ENCODE data around the gene INSL6. TPM values are rescaled to one million over a fixed set of nuclear protein-coding genes. Genes with fewer than 3 reads are reported as not detected.
A peak's percentile ranks its signal among the peaks of the same experiment; 100 is the strongest.

INSL6 gene, protein sequence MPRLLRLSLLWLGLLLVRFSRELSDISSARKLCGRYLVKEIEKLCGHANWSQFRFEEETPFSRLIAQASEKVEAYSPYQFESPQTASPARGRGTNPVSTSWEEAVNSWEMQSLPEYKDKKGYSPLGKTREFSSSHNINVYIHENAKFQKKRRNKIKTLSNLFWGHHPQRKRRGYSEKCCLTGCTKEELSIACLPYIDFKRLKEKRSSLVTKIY
- total RNA-seq: not detected
- polyA plus RNA-seq: not detected

DNA sequence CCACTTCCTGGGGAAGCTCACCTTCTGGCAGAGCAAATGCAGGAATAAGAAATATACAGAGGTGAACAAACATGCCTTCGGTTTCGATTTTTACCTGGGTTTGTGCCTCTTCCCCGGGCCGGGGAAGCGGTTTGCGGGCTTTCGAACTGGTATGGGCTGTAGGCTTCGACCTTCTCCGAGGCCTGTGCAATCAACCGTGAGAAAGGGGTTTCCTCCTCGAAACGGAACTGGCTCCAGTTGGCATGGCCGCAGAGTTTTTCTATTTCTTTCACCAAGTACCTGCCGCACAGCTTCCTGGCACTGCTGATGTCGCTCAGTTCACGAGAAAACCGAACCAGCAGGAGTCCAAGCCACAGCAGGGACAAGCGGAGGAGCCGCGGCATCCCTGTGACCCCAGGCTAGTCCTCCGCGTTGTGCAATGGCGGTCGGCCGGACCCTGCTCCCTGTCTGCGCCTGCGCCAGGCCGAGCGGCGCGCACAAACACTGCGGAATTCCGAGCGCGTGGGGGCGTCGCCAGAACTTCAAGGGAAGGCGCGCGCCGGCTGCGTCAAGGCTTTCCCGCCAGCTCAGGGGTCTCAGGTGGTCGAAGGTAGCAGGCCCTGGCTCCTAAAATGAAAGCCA lies at the start of gene INSL6:
INSL6 (minus strand) TSS at position 420 of the 621 bp plus-strand sequence; CDS start at position 383, 37 bp downstream.
- ChIA-PET POLR2A (interaction anchor here (1.3 kb wide), 1 partner anchor 415 kb away, joined by 4 read pairs; no protein-coding TSS in a partner anchor), CTCF (interaction anchor here (0.9 to 5.4 kb wide), 14 partner anchors 9 to 443 kb away, joined by 3 to 72 read pairs (median 9); partner anchors contain the start of genes CD274, PLGRKT and RIC1)
- H3K27ac ChIP-seq (ENCODE audit: low read depth, low read length): no peak within 1 kb of the TSS
- H3K4me3 ChIP-seq (ENCODE audit: low read length): no peak within 1 kb of the TSS
- peak within 1 kb of the TSS in 1 of 8 donors; percentile 40 for H3K27ac Mint-ChIP-seq
- peaks cover 8 to 13% (median 11%) of the 10 kb centered on the region in 3 donors for H3K4me1 Mint-ChIP-seq
- no peak for DNase-seq
- H3K9me3 Mint-ChIP-seq: peaks cover 0 to 5% (median 3%) of the 10 kb centered on the region in 5 donors
- no peaks in the 10 kb centered on the region for H3K27me3 Mint-ChIP-seq
- H3K9me3 ChIP-seq (ENCODE audit: low read length): no peaks in the 10 kb centered on the region
- peaks cover 7% of the 10 kb centered on the region for H3K4me1 ChIP-seq (ENCODE audit: insufficient read depth, low read length)
- no peaks in the 10 kb centered on the region for H3K36me3 ChIP-seq (ENCODE audit: insufficient read depth, low read length)
- H3K27me3 ChIP-seq (ENCODE audit: insufficient read depth, low read length, poor library complexity, severe bottlenecking): no peaks in the 10 kb centered on the region
- H3K4me3 Mint-ChIP-seq: peak within 1 kb of the TSS in 2 of 7 donors; percentile 31 to 44
- H3K36me3 Mint-ChIP-seq: peaks cover 0 to 3% (median 3%) of the 10 kb centered on the region in 3 donors

DNA sequence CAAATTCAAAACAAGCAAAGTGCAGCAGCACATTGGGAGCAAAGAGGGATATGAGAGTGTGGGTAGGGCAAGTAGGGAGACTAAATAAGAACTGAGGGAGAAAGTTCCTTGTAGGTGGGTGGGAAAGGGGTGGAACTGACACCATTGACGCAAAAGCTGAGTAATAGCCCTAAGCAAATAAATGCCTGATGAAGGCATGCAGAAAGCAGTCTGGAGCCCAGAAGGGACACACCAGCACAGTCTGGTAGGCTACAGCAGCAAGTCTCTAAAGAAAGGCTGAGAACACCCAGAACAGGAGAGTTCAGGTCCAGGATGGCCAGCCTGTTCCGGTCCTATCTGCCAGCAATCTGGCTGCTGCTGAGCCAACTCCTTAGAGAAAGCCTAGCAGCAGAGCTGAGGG lies 45.8 kb upstream of the INSL6 start, which contains the start of gene INSL4:
INSL4 (plus strand) TSS at position 208 of the 400 bp plus-strand sequence; CDS start at position 313, 105 bp downstream.
- no peak for DNase-seq
- Histone ChIP-seq H3K9me3 (ENCODE audit: low read length) (no peaks in the 10 kb centered on the region), H3K27ac (ENCODE audit: low read depth, low read length) (no peak within 1 kb of the TSS), H3K4me1 (ENCODE audit: insufficient read depth, low read length) (no peaks in the 10 kb centered on the region), H3K4me3 (ENCODE audit: low read length) (no peak within 1 kb of the TSS), H3K36me3 (ENCODE audit: insufficient read depth, low read length) (no peaks in the 10 kb centered on the region), H3K27me3 (ENCODE audit: insufficient read depth, low read length, poor library complexity, severe bottlenecking) (no peaks in the 10 kb centered on the region)
- Mint-ChIP-seq H3K27me3 (peaks cover 5 to 8% of the 10 kb centered on the region in 2 donors), H3K9me3 (no peaks in the 10 kb centered on the region), H3K36me3 (no peaks in the 10 kb centered on the region), H3K4me1 (no peaks in the 10 kb centered on the region), H3K27ac (peak within 1 kb of the TSS in 1 of 8 donors; percentile 43), H3K4me3 (no peak within 1 kb of the TSS)
- ChIA-PET POLR2A (no interaction called here), CTCF (no interaction called here)

DNA sequence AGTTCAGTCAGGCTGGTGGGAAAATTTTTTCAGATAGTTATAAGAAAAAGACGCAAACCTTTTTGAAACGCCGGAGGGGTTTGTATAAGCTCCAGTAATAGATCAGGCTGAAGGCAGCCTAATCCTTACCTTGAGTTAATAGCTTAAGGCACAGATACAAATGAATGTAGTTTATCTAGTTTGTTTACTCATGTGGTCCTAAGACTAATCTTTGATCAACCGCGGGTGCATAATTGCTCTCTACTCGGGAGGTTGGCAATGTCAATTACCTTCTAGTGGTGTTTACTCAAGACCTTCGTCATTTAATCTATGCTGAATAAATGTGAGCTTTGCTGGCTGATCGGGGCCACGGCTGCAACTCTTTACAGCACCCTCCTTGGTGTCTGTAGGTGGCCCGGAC lies 45.1 kb upstream of the INSL6 start:
- no peak for DNase-seq
- ChIA-PET POLR2A (no interaction called here), CTCF (no interaction called here)
- no peaks in the 10 kb centered on the region for H3K36me3 Mint-ChIP-seq
- no peaks in the 10 kb centered on the region for H3K4me1 Mint-ChIP-seq
- no peaks in the 10 kb centered on the region for H3K9me3 ChIP-seq (ENCODE audit: low read length)
- H3K27me3 Mint-ChIP-seq: peaks cover 11 to 13% of the 10 kb centered on the region in 2 donors
- H3K4me3 ChIP-seq (ENCODE audit: low read length): no peak overlapping the region
- no peaks in the 10 kb centered on the region for H3K4me1 ChIP-seq (ENCODE audit: insufficient read depth, low read length)
- H3K4me3 Mint-ChIP-seq: no peak overlapping the region
- no peak overlapping the region for H3K27ac Mint-ChIP-seq
- no peaks in the 10 kb centered on the region for H3K9me3 Mint-ChIP-seq
- H3K27ac ChIP-seq (ENCODE audit: low read depth, low read length): no peak overlapping the region
- H3K27me3 ChIP-seq (ENCODE audit: insufficient read depth, low read length, poor library complexity, severe bottlenecking): no peaks in the 10 kb centered on the region
- H3K36me3 ChIP-seq (ENCODE audit: insufficient read depth, low read length): no peaks in the 10 kb centered on the region

DNA sequence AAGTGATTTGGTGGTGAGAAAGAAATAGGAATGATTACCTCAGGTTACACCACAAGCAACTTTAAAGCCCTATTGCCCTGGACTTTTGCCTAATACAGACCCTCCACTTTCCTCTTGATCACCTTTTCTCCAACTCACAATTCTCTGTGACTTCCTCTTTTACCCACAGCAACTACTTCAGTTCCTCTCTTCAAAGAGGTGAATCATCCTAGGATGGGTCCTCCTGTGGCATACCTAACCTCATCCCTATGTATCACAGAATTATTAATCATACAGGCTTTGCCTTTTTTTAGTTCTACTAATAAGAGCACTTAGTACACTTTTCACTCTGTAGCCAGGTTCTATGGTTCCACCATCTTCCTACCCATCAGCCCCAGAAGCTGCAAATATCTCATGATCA lies 19.6 kb upstream of the INSL6 start:
- Histone ChIP-seq H3K36me3 (ENCODE audit: insufficient read depth, low read length) (no peaks in the 10 kb centered on the region), H3K27ac (ENCODE audit: low read depth, low read length) (no peak overlapping the region), H3K27me3 (ENCODE audit: insufficient read depth, low read length, poor library complexity, severe bottlenecking) (no peaks in the 10 kb centered on the region), H3K4me1 (ENCODE audit: insufficient read depth, low read length) (no peaks in the 10 kb centered on the region), H3K4me3 (ENCODE audit: low read length) (no peak overlapping the region), H3K9me3 (ENCODE audit: low read length) (no peaks in the 10 kb centered on the region)
- H3K27me3 Mint-ChIP-seq: peaks cover 14 to 28% of the 10 kb centered on the region in 2 donors
- ChIA-PET CTCF (no interaction called here), POLR2A (no interaction called here)
- H3K9me3 Mint-ChIP-seq: peaks cover 0 to 6% (median 3%) of the 10 kb centered on the region in 5 donors
- no peaks in the 10 kb centered on the region for H3K4me1 Mint-ChIP-seq
- no peak overlapping the region for H3K4me3 Mint-ChIP-seq
- no peak for DNase-seq
- H3K36me3 Mint-ChIP-seq: peaks cover 0 to 20% (median 0%) of the 10 kb centered on the region in 3 donors
- H3K27ac Mint-ChIP-seq: no peak overlapping the region

DNA sequence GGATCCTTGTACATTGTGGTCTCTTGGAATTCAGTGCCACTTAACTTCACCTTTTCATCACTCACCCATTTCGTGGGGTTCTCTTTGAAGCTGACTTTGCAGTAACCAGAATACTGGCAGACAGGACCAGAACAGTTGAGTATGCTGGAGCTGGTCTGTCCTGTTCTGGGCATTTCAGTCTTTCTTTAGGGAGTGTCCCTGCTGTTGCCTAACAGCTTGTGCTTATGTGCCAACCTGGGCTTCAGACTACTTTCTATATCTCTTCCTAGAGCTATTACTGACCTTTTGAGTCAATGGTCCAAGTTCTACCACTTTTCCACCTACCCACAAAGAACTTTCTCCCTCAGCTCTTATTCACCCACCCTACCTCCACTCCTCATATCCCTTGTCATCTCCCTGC lies 10.0 kb upstream of the INSL6 start:
- ChIA-PET CTCF (interaction anchor here (0.9 to 2.6 kb wide), 2 partner anchors 9 to 229 kb away, joined by 3 to 12 read pairs; no protein-coding TSS in a partner anchor), POLR2A (no interaction called here)
- Histone ChIP-seq H3K9me3 (ENCODE audit: low read length) (no peaks in the 10 kb centered on the region), H3K27ac (ENCODE audit: low read depth, low read length) (no peak overlapping the region), H3K36me3 (ENCODE audit: insufficient read depth, low read length) (no peaks in the 10 kb centered on the region), H3K4me3 (ENCODE audit: low read length) (no peak overlapping the region), H3K27me3 (ENCODE audit: insufficient read depth, low read length, poor library complexity, severe bottlenecking) (no peaks in the 10 kb centered on the region), H3K4me1 (ENCODE audit: insufficient read depth, low read length) (no peaks in the 10 kb centered on the region)
- Mint-ChIP-seq H3K4me1 (no peaks in the 10 kb centered on the region), H3K36me3 (peaks cover 0 to 5% (median 0%) of the 10 kb centered on the region in 3 donors), H3K9me3 (peaks cover 0 to 9% (median 0%) of the 10 kb centered on the region in 5 donors), H3K4me3 (no peak overlapping the region), H3K27me3 (peaks cover 9 to 24% of the 10 kb centered on the region in 2 donors), H3K27ac (no peak overlapping the region)
- DNase-seq: no peak

DNA sequence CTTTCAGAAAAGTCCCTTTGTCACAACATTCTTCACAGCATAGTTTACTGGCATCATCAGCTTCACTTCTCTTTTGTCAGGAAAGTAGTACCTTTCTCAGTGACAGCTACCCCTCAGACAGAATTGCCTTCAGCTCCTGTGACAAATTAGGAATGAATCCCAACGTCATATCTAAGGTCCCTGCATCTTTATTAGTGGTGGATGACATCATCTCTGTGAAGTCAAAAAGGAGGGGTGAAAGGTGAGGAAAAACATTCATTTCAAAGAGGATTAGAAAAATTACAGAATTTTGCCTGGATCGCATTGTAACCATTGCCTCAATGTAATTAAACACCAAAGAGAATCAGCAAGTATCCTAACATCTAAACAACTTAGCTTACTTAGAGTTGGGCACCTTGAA lies 7.9 kb upstream of the INSL6 start:
- Mint-ChIP-seq H3K4me3 (no peak overlapping the region), H3K9me3 (peaks cover 0 to 4% (median 0%) of the 10 kb centered on the region in 5 donors), H3K27ac (no peak overlapping the region), H3K36me3 (peaks cover 0 to 3% (median 0%) of the 10 kb centered on the region in 3 donors), H3K4me1 (no peaks in the 10 kb centered on the region), H3K27me3 (peaks cover 4% of the 10 kb centered on the region in 2 donors)
- H3K27me3 ChIP-seq (ENCODE audit: insufficient read depth, low read length, poor library complexity, severe bottlenecking): no peaks in the 10 kb centered on the region
- no peak for DNase-seq
- no peak overlapping the region for H3K27ac ChIP-seq (ENCODE audit: low read depth, low read length)
- no peak overlapping the region for H3K4me3 ChIP-seq (ENCODE audit: low read length)
- no peaks in the 10 kb centered on the region for H3K9me3 ChIP-seq (ENCODE audit: low read length)
- ChIA-PET POLR2A (no interaction called here), CTCF (no interaction called here)
- H3K4me1 ChIP-seq (ENCODE audit: insufficient read depth, low read length): no peaks in the 10 kb centered on the region
- no peaks in the 10 kb centered on the region for H3K36me3 ChIP-seq (ENCODE audit: insufficient read depth, low read length)

DNA sequence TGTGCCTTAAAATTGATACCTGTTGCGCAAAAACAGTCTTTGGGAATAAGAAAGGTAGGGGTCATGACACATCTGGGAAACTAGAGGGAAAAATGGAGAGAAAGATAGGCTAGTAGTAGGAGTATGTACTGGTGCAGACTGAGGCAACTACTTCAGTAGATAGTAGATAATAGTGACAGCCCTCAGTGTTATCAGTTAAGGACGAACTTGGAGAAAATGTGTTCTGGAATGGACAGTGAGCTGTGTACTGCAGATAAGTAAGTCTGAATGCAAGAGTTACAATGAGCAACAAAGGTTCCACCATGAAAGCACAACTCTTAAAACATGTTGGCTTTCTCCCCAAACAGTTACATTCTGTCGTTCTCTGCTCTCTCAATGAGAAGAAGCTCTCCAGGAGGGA lies 6.5 kb upstream of the INSL6 start:
- no peak overlapping the region for H3K27ac Mint-ChIP-seq
- H3K9me3 ChIP-seq (ENCODE audit: low read length): no peaks in the 10 kb centered on the region
- H3K36me3 Mint-ChIP-seq: no peaks in the 10 kb centered on the region
- no peaks in the 10 kb centered on the region for H3K4me1 ChIP-seq (ENCODE audit: insufficient read depth, low read length)
- no peaks in the 10 kb centered on the region for H3K27me3 Mint-ChIP-seq
- H3K4me1 Mint-ChIP-seq: peaks cover 1 to 4% (median 3%) of the 10 kb centered on the region in 3 donors
- DNase-seq: no peak
- no peaks in the 10 kb centered on the region for H3K36me3 ChIP-seq (ENCODE audit: insufficient read depth, low read length)
- ChIA-PET CTCF (no interaction called here), POLR2A (no interaction called here)
- H3K9me3 Mint-ChIP-seq: no peaks in the 10 kb centered on the region
- H3K4me3 Mint-ChIP-seq: no peak overlapping the region
- H3K27ac ChIP-seq (ENCODE audit: low read depth, low read length): no peak overlapping the region
- no peaks in the 10 kb centered on the region for H3K27me3 ChIP-seq (ENCODE audit: insufficient read depth, low read length, poor library complexity, severe bottlenecking)
- H3K4me3 ChIP-seq (ENCODE audit: low read length): no peak overlapping the region
